Common myeloid progenitor, CD34-positive (primary cell): ENCODE data around the gene RXRB.

Experiments
- CTCF ChIA-PET: fragments of 350-600 bp; sonication (Branson Sonifier 250); formaldehyde crosslinking; loops from one replicate; lab custom pipeline; 2021; ENCODE audit warnings: antibody characterized with exemption; lab: Charles Lee
- POLR2A ChIA-PET: fragments of 350-600 bp; sonication (Branson Sonifier 250); formaldehyde crosslinking; loops from one replicate; lab custom pipeline; 2021; ENCODE audit warnings: antibody characterized with exemption; lab: Charles Lee
- DNase-seq, 3 donors: peaks; one replicate each; pipeline versions ENCODE4 v3.0.0 to v3.0.0-alpha.2; 2013
- H3K27ac ChIP-seq, 2 experiments: 1 replicate in 1 of 2; 2 replicates in 1 of 2; pipeline ENCODE4 v1.7.0; 2013; ENCODE audit warnings: inconsistent platforms in 2 of 2, low read length in 2 of 2, mild to moderate bottlenecking in 2 of 2, low read depth in 1 of 2, moderate library complexity in 1 of 2; ENCODE audit not compliant: severe bottlenecking in 2 of 2, insufficient read depth in 1 of 2, poor library complexity in 1 of 2
- H3K27me3 ChIP-seq, 5 experiments: replicated peaks in 2 of 5; 1 replicate in 3 of 5; 2 replicates in 2 of 5; pipeline versions ENCODE4 v1.6.1 to v1.7.0; 2013; ENCODE audit warnings: low read length in 4 of 5, mild to moderate bottlenecking in 2 of 5, moderate library complexity in 2 of 5, inconsistent platforms in 1 of 5; ENCODE audit not compliant: insufficient read depth in 5 of 5, control insufficient read depth in 4 of 5
- H3K36me3 ChIP-seq, 4 experiments: 1 replicate in 2 of 4; 2 replicates in 2 of 4; pipeline versions ENCODE4 v1.6.1 to v1.7.0; 2013; ENCODE audit warnings: low read length in 3 of 4, control low read depth in 1 of 4, mild to moderate bottlenecking in 1 of 4; ENCODE audit not compliant: control insufficient read depth in 4 of 4, insufficient read depth in 4 of 4
- H3K4me1 ChIP-seq, 4 experiments: 1 replicate in 3 of 4; 2 replicates in 1 of 4; pipeline versions ENCODE4 v1.6.1 to v1.7.1; 2013; ENCODE audit warnings: low read length in 3 of 4, mild to moderate bottlenecking in 3 of 4, control low read depth in 1 of 4, inconsistent platforms in 1 of 4, moderate library complexity in 1 of 4; ENCODE audit not compliant: control insufficient read depth in 4 of 4, insufficient read depth in 4 of 4; ENCODE audit errors: control extremely low read depth in 1 of 4
- H3K4me3 ChIP-seq, 7 experiments: 1 replicate in 4 of 7; 2 replicates in 3 of 7; pipeline versions ENCODE4 v1.5.1 to v1.7.0; 2013; ENCODE audit warnings: mild to moderate bottlenecking in 7 of 7, low read length in 6 of 7, moderate library complexity in 6 of 7, inconsistent platforms in 2 of 7, low read depth in 2 of 7, control low read depth in 1 of 7; ENCODE audit not compliant: insufficient read depth in 4 of 7, control insufficient read depth in 1 of 7; ENCODE audit errors: extremely low read depth in 1 of 7
- H3K9me3 ChIP-seq, 5 experiments: 1 replicate in 4 of 5; 2 replicates in 1 of 5; pipeline versions ENCODE4 v1.6.1 to v1.7.1; 2013; ENCODE audit warnings: low read length in 4 of 5, mild to moderate bottlenecking in 2 of 5, inconsistent platforms in 1 of 5, low read depth in 1 of 5, moderate library complexity in 1 of 5; ENCODE audit not compliant: control insufficient read depth in 4 of 5, insufficient read depth in 2 of 5; ENCODE audit errors: control extremely low read depth in 1 of 5
- WGBS: methylation state at CpG from one replicate; pipeline ENCODE4 v1.1.5; 2013; ENCODE audit not compliant: insufficient coverage; 5-methylcytosine and 5-hydroxymethylcytosine counted together

RXRB gene

DNA sequence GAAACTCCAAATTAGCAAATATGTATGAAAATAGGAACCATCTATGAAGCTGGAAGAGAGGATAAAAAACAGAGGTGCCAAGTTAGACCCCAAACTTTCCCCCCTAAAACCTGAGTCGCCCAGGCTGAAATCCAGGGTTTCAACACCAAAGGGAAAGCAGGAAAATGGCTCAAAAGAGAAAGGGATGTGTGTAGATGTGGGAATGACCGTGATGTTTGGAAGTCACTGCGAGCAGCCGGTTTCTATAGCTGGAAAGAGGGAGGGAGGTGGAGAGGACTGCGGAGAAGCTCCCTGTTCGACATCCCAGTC is 12.3 kb upstream of the RXRB start:
- peaks cover 8 to 27% (median 23%) of the 10 kb centered on the region in 4 experiments for H3K4me1 ChIP-seq
- H3K9me3 ChIP-seq, result no peaks in the 10 kb centered on the region
- peak overlapping the region in 6 of 7 experiments; percentile 59 to 78 (median 68) for H3K4me3 ChIP-seq
- H3K27me3 ChIP-seq, result peaks cover 0 to 2% (median 0%) of the 10 kb centered on the region in 5 experiments
- DNase-seq, result no peak
- POLR2A ChIA-PET, result interaction anchor here (0.5 kb wide), 1 partner anchor 113 kb away, joined by 3 read pairs; no protein-coding TSS in a partner anchor
- WGBS, result 0% methylated on average over 3 of the region's 6 CpGs
- peaks cover 2 to 26% (median 13%) of the 10 kb centered on the region in 4 experiments for H3K36me3 ChIP-seq
- CTCF ChIA-PET, result interaction anchor here (0.6 kb wide), 1 partner anchor 194 kb away, joined by 3 read pairs; no protein-coding TSS in a partner anchor
- peak overlapping the region in 1 of 2 experiments; percentile 21 for H3K27ac ChIP-seq

DNA sequence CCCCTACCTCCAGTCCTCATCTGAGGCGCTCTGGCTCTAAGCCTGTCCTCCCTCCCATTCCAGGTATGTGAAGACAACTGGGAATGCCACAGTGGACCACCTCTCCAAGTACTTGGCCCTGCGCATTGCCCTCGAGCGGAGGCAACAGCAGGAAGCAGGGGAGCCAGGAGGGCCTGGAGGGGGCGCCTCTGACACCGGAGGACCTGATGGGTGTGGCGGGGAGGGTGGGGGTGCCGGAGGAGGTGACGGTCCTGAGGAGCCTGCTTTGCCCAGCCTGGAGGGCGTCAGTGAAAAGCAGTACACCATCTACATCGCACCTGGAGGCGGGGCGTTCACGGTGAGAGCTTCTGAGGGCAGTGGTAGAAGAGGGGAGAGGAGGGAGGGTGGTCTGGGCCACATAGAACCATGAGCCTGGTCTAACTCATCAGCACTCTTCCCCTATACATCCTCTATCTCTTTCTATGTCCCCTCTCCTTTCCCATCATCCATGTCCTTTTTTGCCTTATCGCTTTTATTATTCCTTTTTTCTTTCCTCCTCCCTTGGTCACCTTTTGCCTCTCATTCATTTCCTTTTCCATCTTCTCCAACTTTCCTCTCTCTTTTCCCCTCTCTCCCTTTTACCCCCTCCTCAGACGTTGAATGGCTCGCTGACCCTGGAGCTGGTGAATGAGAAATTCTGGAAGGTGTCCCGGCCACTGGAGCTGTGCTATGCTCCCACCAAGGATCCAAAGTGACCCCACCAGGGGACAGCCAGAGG is 11.4 kb upstream of the RXRB start:
- Histone ChIP-seq H3K27me3 (peaks cover 0 to 2% (median 0%) of the 10 kb centered on the region in 5 experiments), H3K4me1 (peaks cover 8 to 33% (median 29%) of the 10 kb centered on the region in 4 experiments), H3K36me3 (peaks cover 2 to 26% (median 13%) of the 10 kb centered on the region in 4 experiments), H3K4me3 (no peak overlapping the region), H3K27ac (no peak overlapping the region), H3K9me3 (no peaks in the 10 kb centered on the region)
- ChIA-PET POLR2A (interaction anchor here (0.5 kb wide), 2 partner anchors 86 to 112 kb away, joined by 3 read pairs; no protein-coding TSS in a partner anchor), CTCF (interaction anchor here (1.1 to 2.6 kb wide), 4 partner anchors 9 to 37 kb away, joined by 3 to 9 read pairs (median 4); no protein-coding TSS in a partner anchor)
- WGBS, result 93% methylated on average over 3 of the region's 18 CpGs
- DNase-seq, result no peak

DNA sequence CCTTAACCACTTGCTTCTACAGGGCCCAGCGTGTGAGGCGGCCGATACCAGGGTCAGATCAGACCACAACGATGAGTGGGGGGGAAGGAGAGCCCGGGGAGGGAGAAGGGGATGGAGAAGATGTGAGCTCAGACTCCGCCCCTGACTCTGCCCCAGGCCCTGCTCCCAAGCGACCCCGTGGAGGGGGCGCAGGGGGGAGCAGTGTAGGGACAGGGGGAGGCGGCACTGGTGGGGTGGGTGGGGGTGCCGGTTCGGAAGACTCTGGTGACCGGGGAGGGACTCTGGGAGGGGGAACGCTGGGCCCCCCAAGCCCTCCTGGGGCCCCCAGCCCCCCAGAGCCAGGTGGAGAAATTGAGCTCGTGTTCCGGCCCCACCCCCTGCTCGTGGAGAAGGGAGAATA is 10.7 kb upstream of the RXRB start:
- Histone ChIP-seq H3K4me1 (peaks cover 8 to 33% (median 29%) of the 10 kb centered on the region in 4 experiments), H3K27ac (no peak overlapping the region), H3K9me3 (no peaks in the 10 kb centered on the region), H3K4me3 (no peak overlapping the region), H3K36me3 (peaks cover 2 to 26% (median 13%) of the 10 kb centered on the region in 4 experiments), H3K27me3 (peaks cover 0 to 2% (median 0%) of the 10 kb centered on the region in 5 experiments)
- WGBS, result 98% methylated on average over 7 of the region's 17 CpGs
- POLR2A ChIA-PET, result no interaction called here
- CTCF ChIA-PET, result interaction anchor here (1.1 to 2.6 kb wide), 5 partner anchors 8 to 37 kb away, joined by 3 to 9 read pairs (median 4); no protein-coding TSS in a partner anchor
- DNase-seq, result no peak

DNA sequence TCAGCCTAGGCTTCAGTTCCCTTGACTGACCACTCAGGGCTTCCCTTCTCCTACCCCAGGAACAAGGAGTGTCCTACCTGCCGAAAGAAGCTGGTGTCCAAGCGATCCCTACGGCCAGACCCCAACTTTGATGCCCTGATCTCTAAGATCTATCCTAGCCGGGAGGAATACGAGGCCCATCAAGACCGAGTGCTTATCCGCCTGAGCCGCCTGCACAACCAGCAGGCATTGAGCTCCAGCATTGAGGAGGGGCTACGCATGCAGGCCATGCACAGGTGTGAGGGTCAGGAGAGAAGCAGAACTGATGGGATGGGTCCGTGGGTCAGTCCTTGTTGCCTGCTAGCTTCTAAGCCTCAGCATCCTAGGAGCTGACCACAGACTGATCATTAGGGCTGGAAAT is 9.4 kb upstream of the RXRB start:
- CTCF ChIA-PET, result interaction anchor here (0.7 to 3.3 kb wide), 7 partner anchors 10 to 518 kb away, joined by 3 to 14 read pairs (median 3); no protein-coding TSS in a partner anchor
- no peaks in the 10 kb centered on the region for H3K9me3 ChIP-seq
- H3K4me3 ChIP-seq, result no peak overlapping the region
- peaks cover 8 to 40% (median 36%) of the 10 kb centered on the region in 4 experiments for H3K4me1 ChIP-seq
- no peak for DNase-seq
- no peak overlapping the region for H3K27ac ChIP-seq
- peaks cover 0 to 2% (median 0%) of the 10 kb centered on the region in 5 experiments for H3K27me3 ChIP-seq
- POLR2A ChIA-PET, result interaction anchor here (0.6 kb wide), 1 partner anchor 71 kb away, joined by 4 read pairs; no protein-coding TSS in a partner anchor
- H3K36me3 ChIP-seq, result peaks cover 2 to 26% (median 13%) of the 10 kb centered on the region in 4 experiments
- 95% methylated on average over 10 of the region's 10 CpGs for WGBS

DNA sequence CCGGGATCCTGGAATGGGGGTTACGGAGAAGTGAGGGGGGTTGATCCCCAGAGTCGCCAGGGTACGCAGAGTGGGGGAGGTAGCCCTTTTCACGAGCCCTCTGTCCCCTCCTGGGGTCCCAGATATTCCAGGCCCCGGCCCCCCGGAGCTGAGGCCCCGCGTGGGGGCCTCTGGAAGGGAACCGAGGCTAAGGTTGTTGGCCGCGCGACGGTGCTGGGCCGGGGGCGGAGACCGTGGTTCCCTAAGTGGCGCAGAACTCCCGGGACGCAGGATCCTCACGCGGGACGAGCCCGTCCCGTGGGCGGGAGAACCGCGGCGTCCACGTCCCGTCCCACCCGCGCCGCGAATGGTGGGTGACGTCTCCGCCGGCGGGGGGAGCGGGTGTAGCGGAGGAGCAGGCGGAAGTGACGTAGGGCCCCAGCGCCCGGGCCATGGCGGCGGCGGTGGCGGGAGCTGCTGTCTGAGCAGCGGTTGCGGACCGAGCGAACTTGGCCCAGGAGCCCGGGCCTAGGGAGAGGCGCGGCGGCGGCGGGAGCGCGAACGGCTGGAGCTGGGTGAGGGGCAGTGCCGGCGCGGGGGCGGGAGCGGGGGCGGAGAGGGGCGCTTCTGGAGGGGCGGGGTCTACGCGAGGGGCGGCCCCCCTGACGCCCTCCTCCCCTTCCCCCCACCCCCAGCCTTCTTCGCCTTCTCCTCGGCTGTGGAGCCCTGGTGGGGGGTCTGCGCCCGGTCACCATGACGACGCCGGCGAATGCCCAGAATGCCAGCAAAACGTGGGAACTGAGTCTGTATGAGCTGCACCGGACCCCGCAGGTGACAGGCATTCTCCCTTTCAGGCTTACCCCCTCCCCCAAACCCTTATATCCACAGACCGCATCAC is 7.9 kb upstream of the RXRB start, which contains the start of gene RING1:
RING1 (plus strand) TSS at position 410 of the 877 bp plus-strand sequence; CDS start at position 733, 323 bp downstream.
- Histone ChIP-seq H3K9me3 (no peaks in the 10 kb centered on the region), H3K36me3 (peaks cover 3 to 34% (median 18%) of the 10 kb centered on the region in 4 experiments), H3K4me3 (peak within 1 kb of the TSS; percentile 66 to 97 (median 83)), H3K27me3 (peaks cover 0 to 2% (median 0%) of the 10 kb centered on the region in 5 experiments), H3K4me1 (peaks cover 8 to 44% (median 38%) of the 10 kb centered on the region in 4 experiments), H3K27ac (peak within 1 kb of the TSS; percentile 85 to 97)
- peak; percentile 78 to 87 (median 79) for DNase-seq
- WGBS, result under 1% methylated on average over 47 of the region's 86 CpGs
- POLR2A ChIA-PET, result interaction anchor here (0.5 to 1.1 kb wide), 4 partner anchors 40 to 457 kb away, joined by 3 to 4 read pairs (median 3); no protein-coding TSS in a partner anchor
- CTCF ChIA-PET, result interaction anchor here (1.2 to 3.3 kb wide), 7 partner anchors 9 to 40 kb away, joined by 3 to 14 read pairs (median 4); no protein-coding TSS in a partner anchor

GRCh38 chr6:33207552-33208090 is 7.2 kb upstream of the RXRB start:
- DNase-seq, result no peak
- H3K27me3 ChIP-seq, result no peaks in the 10 kb centered on the region
- H3K27ac ChIP-seq, result peak overlapping the region; percentile 85 to 97
- ChIA-PET CTCF (interaction anchor here (1.2 to 3.3 kb wide), 4 partner anchors 10 to 41 kb away, joined by 4 to 14 read pairs (median 4); no protein-coding TSS in a partner anchor), POLR2A (interaction anchor here (1.1 kb wide), 1 partner anchor 64 kb away, joined by 3 read pairs; no protein-coding TSS in a partner anchor)
- no peaks in the 10 kb centered on the region for H3K9me3 ChIP-seq
- H3K36me3 ChIP-seq, result peaks cover 3 to 42% (median 25%) of the 10 kb centered on the region in 4 experiments
- WGBS, result 2% methylated on average over 22 of the region's 29 CpGs
- peak overlapping the region; percentile 66 to 97 (median 83) for H3K4me3 ChIP-seq
- peaks cover 5 to 38% (median 31%) of the 10 kb centered on the region in 4 experiments for H3K4me1 ChIP-seq
